H9 (cell line): ENCODE results near the gene ARSJ. TPM values are rescaled to one million over a fixed set of nuclear protein-coding genes. Genes with fewer than 3 reads are reported as not detected.

ENCODE experiments used
- DNase-seq: peaks from one replicate; pipeline ENCODE4 v3.0.0-alpha.2; 2017
- H2AFZ ChIP-seq: one replicate; pipeline ENCODE4 v1.6.1; 2013; ENCODE audit warnings: mild to moderate bottlenecking, low read length, control low read depth, moderate library complexity
- H2AK5ac ChIP-seq: 2 replicates; pipeline ENCODE4 v1.6.1; 2013; ENCODE audit warnings: low read length, control low read depth, mixed read lengths; ENCODE audit not compliant: insufficient read length
- H2BK120ac ChIP-seq: one replicate; pipeline ENCODE4 v1.6.1; 2013; ENCODE audit warnings: low read depth, mild to moderate bottlenecking, low read length, control low read depth, inconsistent platforms; ENCODE audit not compliant: poor library complexity, severe bottlenecking
- H2BK12ac ChIP-seq: 2 replicates; pipeline ENCODE4 v1.6.1; 2013; ENCODE audit warnings: low read length, control low read depth, mixed read lengths, low read depth; ENCODE audit not compliant: insufficient read length
- H2BK15ac ChIP-seq: 2 replicates; pipeline ENCODE4 v1.6.1; 2013; ENCODE audit warnings: low read depth, low read length, control low read depth
- H2BK20ac ChIP-seq: one replicate; pipeline ENCODE4 v1.6.1; 2013; ENCODE audit warnings: low read depth, mild to moderate bottlenecking, low read length, control low read depth, inconsistent platforms; ENCODE audit not compliant: poor library complexity, severe bottlenecking
- H2BK5ac ChIP-seq: 2 replicates; pipeline ENCODE4 v1.6.1; 2013; ENCODE audit warnings: low read length, control low read depth, mixed read lengths; ENCODE audit not compliant: insufficient read length
- H3K14ac ChIP-seq: 2 replicates; pipeline ENCODE4 v1.6.1; 2013; ENCODE audit warnings: low read length, control low read depth; ENCODE audit not compliant: insufficient read depth
- H3K18ac ChIP-seq: 2 replicates; pipeline ENCODE4 v1.6.1; 2013; ENCODE audit warnings: low read depth, mild to moderate bottlenecking, mixed read lengths, low read length, control low read depth; ENCODE audit not compliant: insufficient read length
- H3K23ac ChIP-seq: 2 replicates; pipeline ENCODE4 v1.6.1; 2013; ENCODE audit warnings: low read length, control low read depth, mixed read lengths, low read depth; ENCODE audit not compliant: insufficient read length
- H3K23me2 ChIP-seq: 2 replicates; pipeline ENCODE4 v1.6.1; 2013; ENCODE audit warnings: low read depth, mild to moderate bottlenecking, mixed read lengths, low read length, control low read depth; ENCODE audit not compliant: insufficient read length, poor library complexity, severe bottlenecking
- H3K27ac ChIP-seq: 2 replicates; pipeline ENCODE4 v1.5.1; 2013; ENCODE audit warnings: low read length, control low read depth, mixed read lengths, low read depth; ENCODE audit not compliant: insufficient read length
- H3K27me3 ChIP-seq: 2 replicates; pipeline ENCODE4 v1.6.1; 2013; ENCODE audit warnings: low read length, control low read depth, inconsistent platforms; ENCODE audit not compliant: insufficient read depth
- H3K4ac ChIP-seq: 2 replicates; pipeline ENCODE4 v1.6.1; 2013; ENCODE audit warnings: low read depth, mild to moderate bottlenecking, control low read depth, inconsistent platforms, low read length, moderate library complexity
- H3K4me1 ChIP-seq: 2 replicates; pipeline ENCODE4 v1.6.1; 2013; ENCODE audit warnings: low read length, control low read depth, inconsistent platforms; ENCODE audit not compliant: insufficient read depth
- H3K4me2 ChIP-seq: 2 replicates; pipeline ENCODE4 v1.6.1; 2013; ENCODE audit warnings: low read length, control low read depth, mixed read lengths; ENCODE audit not compliant: insufficient read length, insufficient read depth
- H3K56ac ChIP-seq: 2 replicates; pipeline ENCODE4 v1.6.1; 2013; ENCODE audit warnings: low read depth, mild to moderate bottlenecking, mixed read lengths, low read length, control low read depth; ENCODE audit not compliant: insufficient read length
- H3K79me1 ChIP-seq: 2 replicates; pipeline ENCODE4 v1.6.1; 2013; ENCODE audit warnings: low read depth, mild to moderate bottlenecking, moderate library complexity, low read length, control low read depth, inconsistent platforms; ENCODE audit not compliant: insufficient read depth, poor library complexity, severe bottlenecking
- H3K79me2 ChIP-seq: 2 replicates; pipeline ENCODE4 v1.6.1; 2013; ENCODE audit warnings: low read length, control low read depth, inconsistent platforms; ENCODE audit not compliant: insufficient read depth
- H3K9ac ChIP-seq: 2 replicates; pipeline ENCODE4 v1.6.1; 2013; ENCODE audit warnings: low read length, control low read depth, mixed read lengths; ENCODE audit not compliant: insufficient read length; ENCODE audit errors: extremely low read depth
- H3K9me3 ChIP-seq: one replicate; pipeline ENCODE4 v1.6.1; 2013; ENCODE audit warnings: low read depth, low read length, inconsistent platforms; ENCODE audit not compliant: control insufficient read depth
- H3T11ph ChIP-seq: one replicate; pipeline ENCODE4 v1.6.1; 2013; ENCODE audit warnings: mild to moderate bottlenecking, low read length, control low read depth, inconsistent platforms
- H4K20me1 ChIP-seq: one replicate; pipeline ENCODE4 v1.6.1; 2013; ENCODE audit not compliant: control insufficient read depth, insufficient read length, insufficient read depth
- H4K5ac ChIP-seq: 2 replicates; pipeline ENCODE4 v1.6.1; 2013; ENCODE audit warnings: low read depth, mild to moderate bottlenecking, mixed read lengths, low read length, control low read depth; ENCODE audit not compliant: insufficient read length
- H4K8ac ChIP-seq: replicated peaks from 2 replicates; pipeline ENCODE4 v1.6.1; 2013; ENCODE audit warnings: low read length, control low read depth, mixed read lengths, low read depth; ENCODE audit not compliant: insufficient read length
- H4K91ac ChIP-seq: 2 replicates; pipeline ENCODE4 v1.6.1; 2013; ENCODE audit warnings: low read depth, mild to moderate bottlenecking, moderate library complexity, mixed read lengths, low read length, control low read depth; ENCODE audit not compliant: insufficient read length
- H3K27ac Mint-ChIP-seq, 3 experiments: 2 replicates in 2 of 3; 3 replicates in 1 of 3; pipeline ENCODE4 v1.8.0; 2020 to 2021; ENCODE audit warnings: mixed read lengths in 3 of 3, mild to moderate bottlenecking in 1 of 3, moderate library complexity in 1 of 3
- H3K27me3 Mint-ChIP-seq: 2 replicates; pipeline ENCODE4 v1.8.0; 2021; ENCODE audit warnings: low read depth, mild to moderate bottlenecking, moderate library complexity, mixed read lengths
- H3K36me3 Mint-ChIP-seq, 3 experiments: 2 replicates in 2 of 3; 3 replicates in 1 of 3; pipeline ENCODE4 v1.8.0; 2020 to 2021; ENCODE audit warnings: low read depth in 3 of 3, mixed read lengths in 3 of 3; ENCODE audit not compliant: insufficient read depth in 1 of 3
- H3K4me1 Mint-ChIP-seq, 2 experiments: 2 replicates each; pipeline ENCODE4 v1.8.0; 2020; ENCODE audit warnings: mixed read lengths in 2 of 2
- H3K4me3 Mint-ChIP-seq, 2 experiments: 2 replicates in 1 of 2; 3 replicates in 1 of 2; pipeline ENCODE4 v1.8.0; 2020 to 2021; ENCODE audit warnings: mild to moderate bottlenecking in 2 of 2, mixed read lengths in 2 of 2, moderate library complexity in 1 of 2
- H3K9me3 Mint-ChIP-seq, 2 experiments: 2 replicates in 1 of 2; 3 replicates in 1 of 2; pipeline ENCODE4 v1.8.0; 2020; ENCODE audit warnings: mild to moderate bottlenecking in 2 of 2, mixed read lengths in 2 of 2, moderate library complexity in 1 of 2
- WGBS: extraction: QIAGEN DNeasy Blood & Tissue Kit; methylation state at CpG from one replicate; pipeline ENCODE4 v1.1.7; 2013; ENCODE audit warnings: missing lambda C conversion rate, low lambda C conversion rate, mixed read lengths; ENCODE audit not compliant: insufficient read length; ENCODE audit errors: extremely low coverage; 5-methylcytosine and 5-hydroxymethylcytosine counted together
- total RNA-seq: library from RNA; stranded (reverse); gene quantifications from 2 replicates; pipeline ENCODE4 v1.2.1, GENCODE V29; 2021
- TF ChIP-seq, protein P1 (sequence below): fragments of 200-600 bp; sonication (generic); conservative IDR thresholded peaks from 3 replicates; pipeline ENCODE4 v1.8.0; 2021; ENCODE audit warnings: antibody characterized with exemption, mild to moderate bottlenecking

ARSJ gene
- total RNA-seq, 1 experiment from 2014 or later, result 1.1 TPM

DNA sequence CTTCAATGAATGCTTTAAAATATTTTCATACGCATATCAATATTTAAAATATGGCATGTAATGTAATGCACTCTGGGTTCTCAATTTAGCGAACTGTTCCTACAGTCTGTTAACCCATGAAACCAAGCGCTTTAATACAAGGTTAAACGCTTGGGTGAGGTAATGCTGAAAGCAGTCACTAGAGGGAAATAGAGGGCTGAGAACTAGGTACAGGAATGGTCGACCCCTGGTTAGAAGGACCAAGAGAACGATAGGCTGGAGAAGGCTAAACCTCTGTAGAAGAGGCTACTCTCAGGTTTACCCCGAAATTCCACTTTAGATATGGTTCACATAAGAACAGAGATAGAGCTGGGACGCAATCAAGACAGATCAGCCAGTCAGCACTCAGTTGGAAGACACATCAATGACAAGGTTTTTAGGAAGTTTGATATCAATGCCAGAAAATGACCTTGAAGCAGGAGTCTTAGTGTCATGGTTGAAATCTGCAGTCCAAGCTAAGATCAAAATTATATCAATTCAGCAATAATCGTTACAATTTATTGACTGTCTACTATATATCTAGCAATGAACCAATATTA lies 26.9 kb downstream of the ARSJ start:
- no peak overlapping the region for H3K27ac ChIP-seq
- no peaks in the 10 kb centered on the region for H3K79me1 ChIP-seq
- H4K20me1 ChIP-seq, result no peaks in the 10 kb centered on the region
- H2AK5ac ChIP-seq, result no peak overlapping the region
- no peaks in the 10 kb centered on the region for H3K23me2 ChIP-seq
- no peak overlapping the region for H3K4me3 Mint-ChIP-seq
- no peaks in the 10 kb centered on the region for H3K79me2 ChIP-seq
- no peak overlapping the region for H2BK120ac ChIP-seq
- no peak overlapping the region for H2BK12ac ChIP-seq
- TF ChIP-seq, protein P1, sequence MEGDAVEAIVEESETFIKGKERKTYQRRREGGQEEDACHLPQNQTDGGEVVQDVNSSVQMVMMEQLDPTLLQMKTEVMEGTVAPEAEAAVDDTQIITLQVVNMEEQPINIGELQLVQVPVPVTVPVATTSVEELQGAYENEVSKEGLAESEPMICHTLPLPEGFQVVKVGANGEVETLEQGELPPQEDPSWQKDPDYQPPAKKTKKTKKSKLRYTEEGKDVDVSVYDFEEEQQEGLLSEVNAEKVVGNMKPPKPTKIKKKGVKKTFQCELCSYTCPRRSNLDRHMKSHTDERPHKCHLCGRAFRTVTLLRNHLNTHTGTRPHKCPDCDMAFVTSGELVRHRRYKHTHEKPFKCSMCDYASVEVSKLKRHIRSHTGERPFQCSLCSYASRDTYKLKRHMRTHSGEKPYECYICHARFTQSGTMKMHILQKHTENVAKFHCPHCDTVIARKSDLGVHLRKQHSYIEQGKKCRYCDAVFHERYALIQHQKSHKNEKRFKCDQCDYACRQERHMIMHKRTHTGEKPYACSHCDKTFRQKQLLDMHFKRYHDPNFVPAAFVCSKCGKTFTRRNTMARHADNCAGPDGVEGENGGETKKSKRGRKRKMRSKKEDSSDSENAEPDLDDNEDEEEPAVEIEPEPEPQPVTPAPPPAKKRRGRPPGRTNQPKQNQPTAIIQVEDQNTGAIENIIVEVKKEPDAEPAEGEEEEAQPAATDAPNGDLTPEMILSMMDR, result peak; percentile 88
- WGBS, result no CpG with 5 or more reads among the region's 9 CpGs
- H3K27ac Mint-ChIP-seq, result no peak overlapping the region
- no peak overlapping the region for H2AFZ ChIP-seq
- H3K36me3 Mint-ChIP-seq, result no peaks in the 10 kb centered on the region
- H2BK15ac ChIP-seq, result no peak overlapping the region
- H3K4me2 ChIP-seq, result no peak overlapping the region
- no peaks in the 10 kb centered on the region for H3K27me3 ChIP-seq
- no peaks in the 10 kb centered on the region for H3K4me1 ChIP-seq
- no peak overlapping the region for H3K56ac ChIP-seq
- no peak overlapping the region for H4K8ac ChIP-seq
- no peaks in the 10 kb centered on the region for H3K27me3 Mint-ChIP-seq
- H3K4ac ChIP-seq, result no peak overlapping the region
- no peak overlapping the region for H3K9ac ChIP-seq
- H3K9me3 ChIP-seq, result no peaks in the 10 kb centered on the region
- H3K23ac ChIP-seq, result no peak overlapping the region
- no peak overlapping the region for H2BK5ac ChIP-seq
- H3K4me1 Mint-ChIP-seq, result peaks cover 0 to 6% of the 10 kb centered on the region in 2 experiments; a peak in 2 of 4 replicates
- no peak overlapping the region for H4K5ac ChIP-seq
- H3K18ac ChIP-seq, result no peak overlapping the region
- no peak overlapping the region for H3T11ph ChIP-seq
- H2BK20ac ChIP-seq, result no peak overlapping the region
- no peak overlapping the region for H4K91ac ChIP-seq
- no peaks in the 10 kb centered on the region for H3K9me3 Mint-ChIP-seq
- no peak overlapping the region for H3K14ac ChIP-seq
- peak; percentile 52 for DNase-seq
